CD4-positive, alpha-beta memory T cell (primary cell): ENCODE measurements around the gene ZC3H12C. TPM values are rescaled to one million over a fixed set of nuclear protein-coding genes. Genes with fewer than 3 reads are reported as not detected.

Experiments
- CTCF ChIA-PET: fragments of 350-600 bp; sonication (Branson Sonifier 250); formaldehyde crosslinking; loops from one replicate; lab custom pipeline; 2021; ENCODE audit warnings: inconsistent platforms; ENCODE audit not compliant: partially characterized antibody; lab: Charles Lee
- POLR2A ChIA-PET: fragments of 350-600 bp; sonication (Branson Sonifier 250); formaldehyde crosslinking; loops from one replicate; lab custom pipeline; 2021; ENCODE audit not compliant: partially characterized antibody; lab: Charles Lee
- DNase-seq, 5 donors: peaks; one replicate each; pipeline versions ENCODE4 v3.0.0 to v3.0.0-alpha.2; 2020 to 2022; ENCODE audit warnings: mixed read lengths in 1 of 5
- H3K27ac ChIP-seq: one replicate; pipeline ENCODE4 v1.7.0; 2013; ENCODE audit warnings: low read depth, low read length
- H3K27me3 ChIP-seq: 2 replicates; pipeline ENCODE4 v1.7.0; 2013; ENCODE audit warnings: mild to moderate bottlenecking, low read length, moderate library complexity; ENCODE audit not compliant: insufficient read depth
- H3K36me3 ChIP-seq: 2 replicates; pipeline ENCODE4 v1.7.0; 2013; ENCODE audit warnings: mild to moderate bottlenecking, low read length, moderate library complexity; ENCODE audit not compliant: insufficient read depth
- H3K4me1 ChIP-seq: 2 replicates; pipeline ENCODE4 v1.7.0; 2013; ENCODE audit warnings: mild to moderate bottlenecking, low read length, moderate library complexity; ENCODE audit not compliant: insufficient read depth
- H3K4me3 ChIP-seq, 2 donors: one replicate each; pipeline ENCODE4 v1.7.0; 2013; ENCODE audit warnings: low read length in 2 of 2, mild to moderate bottlenecking in 1 of 2
- H3K9me3 ChIP-seq, 2 donors: one replicate each; pipeline ENCODE4 v1.7.0; 2013; ENCODE audit warnings: low read length in 2 of 2, control low read depth in 1 of 2; ENCODE audit not compliant: control insufficient read depth in 1 of 2
- H3K27ac Mint-ChIP-seq, 7 donors: one replicate each; pipeline ENCODE4 v1.8.0; 2020 to 2021; ENCODE audit warnings: mixed read lengths in 7 of 7, mild to moderate bottlenecking in 6 of 7, inconsistent platforms in 3 of 7, moderate library complexity in 3 of 7
- H3K27me3 Mint-ChIP-seq, 2 donors: one replicate each; pipeline ENCODE4 v1.8.0; 2020 to 2021; ENCODE audit warnings: mixed read lengths in 2 of 2
- H3K36me3 Mint-ChIP-seq, 2 donors: one replicate each; pipeline ENCODE4 v1.8.0; 2020 to 2021; ENCODE audit warnings: mixed read lengths in 2 of 2, inconsistent platforms in 1 of 2, mild to moderate bottlenecking in 1 of 2
- H3K4me1 Mint-ChIP-seq, 4 donors: one replicate each; pipeline ENCODE4 v1.8.0; 2020 to 2021; ENCODE audit warnings: mixed read lengths in 4 of 4, mild to moderate bottlenecking in 1 of 4
- H3K4me3 Mint-ChIP-seq, 8 donors: one replicate each; pipeline ENCODE4 v1.8.0; 2020 to 2021; ENCODE audit warnings: mixed read lengths in 8 of 8, mild to moderate bottlenecking in 7 of 8, moderate library complexity in 6 of 8, inconsistent platforms in 3 of 8
- H3K9me3 Mint-ChIP-seq, 8 donors: one replicate each; pipeline ENCODE4 v1.8.0; 2020 to 2021; ENCODE audit warnings: mixed read lengths in 8 of 8, mild to moderate bottlenecking in 5 of 8, inconsistent platforms in 3 of 8, moderate library complexity in 1 of 8
- intact Hi-C: fragments of 100-400 bp; cut with micrococcal nuclease; formaldehyde crosslinking; loops from one replicate; pipeline ENCODE4 v1.15.1; 2023
- polyA plus RNA-seq, 2 donors: library from polyadenylated mRNA; unstranded; fragments of 300-500 nt; fragmentation: Illumina TruSeq; gene quantifications; one replicate each; pipeline ENCODE4 v1.2.3, GENCODE V29; 2021
- total RNA-seq, 2 experiments: library from RNA; stranded (reverse); gene quantifications; one replicate each; pipeline ENCODE4 v1.2.3, GENCODE V29; 2021

Gene ZC3H12C
- total and polyA plus RNA-seq, 4 experiments from 2014 or later, result 0.17 TPM; not detected in 2

GRCh38 chr11:110196241-110196754 is 103.1 kb downstream of the ZC3H12C start:
- H3K27me3 ChIP-seq, result no peaks in the 10 kb centered on the region
- H3K27ac ChIP-seq, result no peak overlapping the region
- H3K36me3 Mint-ChIP-seq, result no peaks in the 10 kb centered on the region
- no peak overlapping the region for H3K4me3 ChIP-seq
- DNase-seq, result no peak
- H3K9me3 Mint-ChIP-seq, result no peaks in the 10 kb centered on the region
- H3K27me3 Mint-ChIP-seq, result peaks cover 0 to under 1% of the 10 kb centered on the region in 2 donors
- H3K4me1 Mint-ChIP-seq, result peaks cover 10 to 19% (median 12%) of the 10 kb centered on the region in 4 donors
- no peaks in the 10 kb centered on the region for H3K36me3 ChIP-seq
- intact Hi-C loops, result no loop called here
- CTCF ChIA-PET, result interaction anchor here (1.5 to 14.4 kb wide), 2 partner anchors 172 to 237 kb away, joined by 6 to 166 read pairs; no protein-coding TSS in a partner anchor
- H3K9me3 ChIP-seq, result no peaks in the 10 kb centered on the region
- peaks cover 12% of the 10 kb centered on the region for H3K4me1 ChIP-seq
- H3K27ac Mint-ChIP-seq, result no peak overlapping the region
- POLR2A ChIA-PET, result no interaction called here
- no peak overlapping the region for H3K4me3 Mint-ChIP-seq

GRCh38 chr11:110196884-110197420 is 103.8 kb downstream of the ZC3H12C start:
- ChIA-PET POLR2A (no interaction called here), CTCF (interaction anchor here (1.2 to 14.4 kb wide), 6 partner anchors 9 to 236 kb away, joined by 4 to 166 read pairs (median 41); no protein-coding TSS in a partner anchor)
- Histone ChIP-seq H3K4me1 (peaks cover 11% of the 10 kb centered on the region), H3K27ac (no peak overlapping the region), H3K9me3 (no peaks in the 10 kb centered on the region), H3K27me3 (no peaks in the 10 kb centered on the region), H3K4me3 (no peak overlapping the region), H3K36me3 (no peaks in the 10 kb centered on the region)
- Mint-ChIP-seq H3K4me3 (no peak overlapping the region), H3K4me1 (peaks cover 8 to 17% (median 11%) of the 10 kb centered on the region in 4 donors), H3K27ac (no peak overlapping the region), H3K36me3 (no peaks in the 10 kb centered on the region), H3K27me3 (peaks cover 0 to 2% of the 10 kb centered on the region in 2 donors), H3K9me3 (no peaks in the 10 kb centered on the region)
- intact Hi-C loops, result no loop called here
- no peak for DNase-seq

- ChIA-PET POLR2A (no interaction called here), CTCF (interaction anchor here (0.5 to 14.4 kb wide), 14 partner anchors 8 to 1082 kb away, joined by 3 to 166 read pairs (median 4); no protein-coding TSS in a partner anchor)
- no peaks in the 10 kb centered on the region for H3K9me3 Mint-ChIP-seq
- H3K4me1 Mint-ChIP-seq, result peaks cover 0 to 5% (median 1%) of the 10 kb centered on the region in 4 donors
- H3K9me3 ChIP-seq, result no peaks in the 10 kb centered on the region
- no peak overlapping the region for H3K27ac ChIP-seq
- no peaks in the 10 kb centered on the region for H3K4me1 ChIP-seq
- no peak overlapping the region for H3K4me3 Mint-ChIP-seq
- no peak overlapping the region for H3K4me3 ChIP-seq
- DNase-seq, result no peak
- peaks cover 0 to 2% of the 10 kb centered on the region in 2 donors for H3K27me3 Mint-ChIP-seq
- no peaks in the 10 kb centered on the region for H3K36me3 ChIP-seq
- intact Hi-C loops, result no loop called here
- H3K27me3 ChIP-seq, result no peaks in the 10 kb centered on the region
- no peaks in the 10 kb centered on the region for H3K36me3 Mint-ChIP-seq
- no peak overlapping the region for H3K27ac Mint-ChIP-seq
Observed at GRCh38 chr11:110198031-110198729, 105.0 kb downstream of the ZC3H12C start.

- H3K27ac Mint-ChIP-seq, result peak overlapping the region in 1 of 7 donors; percentile 31
- POLR2A ChIA-PET, result no interaction called here
- intact Hi-C loops, result no loop called here
Observed at GRCh38 chr11:110199184-110199981, 106.2 kb downstream of the ZC3H12C start.

GRCh38 chr11:110200241-110200640 is 107.0 kb downstream of the ZC3H12C start:
- H3K27me3 ChIP-seq, result no peaks in the 10 kb centered on the region
- Mint-ChIP-seq H3K9me3 (no peaks in the 10 kb centered on the region), H3K36me3 (no peaks in the 10 kb centered on the region), H3K4me3 (no peak overlapping the region), H3K27me3 (peaks cover 0 to 2% of the 10 kb centered on the region in 2 donors), H3K4me1 (peaks cover 0 to 1% (median 0%) of the 10 kb centered on the region in 4 donors), H3K27ac (no peak overlapping the region)
- H3K4me3 ChIP-seq, result no peak overlapping the region
- POLR2A ChIA-PET, result interaction anchor here (1.5 kb wide), 1 partner anchor 232 kb away, joined by 6 read pairs; no protein-coding TSS in a partner anchor
- no peaks in the 10 kb centered on the region for H3K9me3 ChIP-seq
- H3K27ac ChIP-seq, result no peak overlapping the region
- no peaks in the 10 kb centered on the region for H3K36me3 ChIP-seq
- DNase-seq, result no peak
- CTCF ChIA-PET, result interaction anchor here (0.7 to 14.4 kb wide), 19 partner anchors 11 to 1082 kb away, joined by 3 to 166 read pairs (median 9); partner anchors contain the start of gene FDX1
- intact Hi-C loops, result loop anchor here (10.0 kb wide), 1 partner anchor 1245 kb away; no protein-coding TSS in a partner anchor
- no peaks in the 10 kb centered on the region for H3K4me1 ChIP-seq

More at GRCh38 chr11:110199184-110199981, 106.2 kb downstream of the ZC3H12C start:
- Mint-ChIP-seq H3K4me1 (peaks cover 0 to 1% (median 0%) of the 10 kb centered on the region in 4 donors), H3K27me3 (peaks cover 0 to 2% of the 10 kb centered on the region in 2 donors), H3K4me3 (no peak overlapping the region), H3K9me3 (no peaks in the 10 kb centered on the region), H3K36me3 (no peaks in the 10 kb centered on the region)
- no peaks in the 10 kb centered on the region for H3K36me3 ChIP-seq
- CTCF ChIA-PET, result interaction anchor here (0.7 to 14.4 kb wide), 9 partner anchors 10 to 234 kb away, joined by 3 to 166 read pairs (median 9); no protein-coding TSS in a partner anchor
- H3K27me3 ChIP-seq, result no peaks in the 10 kb centered on the region
- no peak overlapping the region for H3K4me3 ChIP-seq
- no peak overlapping the region for H3K27ac ChIP-seq
- H3K9me3 ChIP-seq, result no peaks in the 10 kb centered on the region
- H3K4me1 ChIP-seq, result no peaks in the 10 kb centered on the region
- no peak for DNase-seq

- no peaks in the 10 kb centered on the region for H3K36me3 Mint-ChIP-seq
- no peak overlapping the region for H3K4me3 Mint-ChIP-seq
- no peaks in the 10 kb centered on the region for H3K9me3 Mint-ChIP-seq
- intact Hi-C loops, result loop anchor here (1.0 to 10.0 kb wide), 5 partner anchors 48 to 1244 kb away; no protein-coding TSS in a partner anchor
- peaks cover 0 to 2% of the 10 kb centered on the region in 2 donors for H3K27me3 Mint-ChIP-seq
- H3K27ac Mint-ChIP-seq, result no peak overlapping the region
- H3K27ac ChIP-seq, result no peak overlapping the region
- H3K4me3 ChIP-seq, result no peak overlapping the region
- H3K36me3 ChIP-seq, result no peaks in the 10 kb centered on the region
- ChIA-PET CTCF (interaction anchor here (0.7 to 14.4 kb wide), 37 partner anchors 10 to 1082 kb away, joined by 3 to 166 read pairs (median 6); partner anchors contain the start of gene FDX1), POLR2A (interaction anchor here (1.0 to 1.5 kb wide), 3 partner anchors 167 to 234 kb away, joined by 4 to 6 read pairs (median 5); no protein-coding TSS in a partner anchor)
- peaks cover 0 to 1% (median 0%) of the 10 kb centered on the region in 4 donors for H3K4me1 Mint-ChIP-seq
- H3K27me3 ChIP-seq, result no peaks in the 10 kb centered on the region
- no peaks in the 10 kb centered on the region for H3K4me1 ChIP-seq
- H3K9me3 ChIP-seq, result no peaks in the 10 kb centered on the region
- DNase-seq, result no peak
Observed at GRCh38 chr11:110200836-110201235, 107.6 kb downstream of the ZC3H12C start.
